ENCODE results near the gene LCN1.

DNA sequence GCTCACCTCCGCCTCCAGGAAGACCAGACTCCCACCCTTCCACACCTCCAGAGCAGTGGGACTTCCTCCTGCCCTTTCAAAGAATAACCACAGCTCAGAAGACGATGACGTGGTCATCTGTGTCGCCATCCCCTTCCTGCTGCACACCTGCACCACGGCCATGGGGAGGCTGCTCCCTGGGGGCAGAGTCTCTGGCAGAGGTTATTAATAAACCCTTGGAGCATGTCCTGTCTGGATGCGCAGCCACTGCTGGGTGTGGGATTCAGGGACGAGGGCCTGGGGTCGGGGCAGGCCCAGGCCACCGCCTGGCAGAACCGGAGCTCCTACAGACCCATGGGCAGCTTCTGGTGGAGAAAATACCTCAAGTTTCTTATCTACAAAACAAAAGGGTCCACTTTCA is 45.3 kb downstream of the LCN1 start:
- TF ChIP-seq POLR2A (IDR thresholded peaks at IDR 0.05; ENCODE audit: low read length): no peak
- TF ChIP-seq GATA1 (IDR thresholded peaks at IDR 0.05; ENCODE audit: low read depth, low read length): no peak

Measured in erythroblast (primary cell).